Neutrophil (primary cell): Measurements from ENCODE around the gene CHMP2B.
A peak's percentile ranks its signal among the peaks of the same experiment; 100 is the strongest.
"Not testable (repeated sequence)": the region's sequence is repeated elsewhere in the genome, so short reads cannot be mapped to it uniquely, and the experiment has no call there.

ENCODE experiments used
- H3K27ac ChIP-seq: fragments of 200-600 bp; sonication (generic); 2 replicates; pipeline ENCODE4 v1.5.1; 2016; ENCODE audit warnings: mild to moderate bottlenecking, moderate library complexity
- H3K27me3 ChIP-seq: fragments of 200-600 bp; sonication (generic); 2 replicates; pipeline ENCODE4 v1.6.0; 2016; ENCODE audit warnings: mild to moderate bottlenecking
- H3K36me3 ChIP-seq: fragments of 200-600 bp; sonication (generic); 2 replicates; pipeline ENCODE4 v1.5.1; 2017
- H3K4me1 ChIP-seq, 2 experiments: fragments of 200-600 bp in 1 of 2; sonication (generic) in 1 of 2; 1 replicate in 1 of 2; 2 replicates in 1 of 2; pipeline versions ENCODE4 v1.5.1 to v1.6.1; 2013 to 2016; ENCODE audit warnings: low read depth in 1 of 2, low read length in 1 of 2, mild to moderate bottlenecking in 1 of 2, moderate library complexity in 1 of 2; ENCODE audit not compliant: control insufficient read depth in 1 of 2, insufficient read depth in 1 of 2
- H3K4me3 ChIP-seq, 2 experiments: fragments of 200-600 bp in 1 of 2; sonication (generic) in 1 of 2; 1 replicate in 1 of 2; 2 replicates in 1 of 2; pipeline ENCODE4 v1.5.1; 2013 to 2016; ENCODE audit warnings: low read depth in 1 of 2, low read length in 1 of 2, mild to moderate bottlenecking in 1 of 2, moderate library complexity in 1 of 2
- H3K9me3 ChIP-seq: fragments of 200-600 bp; sonication (generic); 2 replicates; pipeline ENCODE4 v1.5.1; 2016
- TF ChIP-seq, protein P1 (sequence below): fragments of 200-600 bp; sonication (generic); IDR thresholded peaks from 2 replicates; pipeline ENCODE4 v1.5.1; 2016; ENCODE audit warnings: antibody characterized with exemption

CHMP2B gene

DNA sequence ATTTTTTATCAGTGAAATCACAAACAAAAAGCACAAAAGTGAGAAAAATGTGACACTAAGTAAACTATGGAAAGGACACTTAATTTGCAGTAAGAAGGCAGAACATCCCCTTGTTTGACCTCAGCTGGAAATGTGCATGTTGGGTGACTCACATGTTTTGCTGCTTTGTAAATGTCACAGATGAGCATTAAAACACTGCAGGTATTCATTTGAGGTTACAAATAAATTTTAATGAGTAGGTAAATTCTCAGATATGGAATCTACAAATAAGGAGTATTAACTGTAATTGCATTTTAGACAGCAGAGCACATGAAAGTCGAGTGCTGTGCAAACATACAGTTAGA, 20.3 kb downstream of the CHMP2B start:
- H3K4me1 ChIP-seq = peaks cover 0 to 7% of the 10 kb centered on the region in 2 experiments
- H3K4me3 ChIP-seq = no peak overlapping the region
- peaks cover 44% of the 10 kb centered on the region for H3K36me3 ChIP-seq
- H3K27me3 ChIP-seq = no peaks in the 10 kb centered on the region
- H3K27ac ChIP-seq = no peak overlapping the region
- TF ChIP-seq, protein P1, sequence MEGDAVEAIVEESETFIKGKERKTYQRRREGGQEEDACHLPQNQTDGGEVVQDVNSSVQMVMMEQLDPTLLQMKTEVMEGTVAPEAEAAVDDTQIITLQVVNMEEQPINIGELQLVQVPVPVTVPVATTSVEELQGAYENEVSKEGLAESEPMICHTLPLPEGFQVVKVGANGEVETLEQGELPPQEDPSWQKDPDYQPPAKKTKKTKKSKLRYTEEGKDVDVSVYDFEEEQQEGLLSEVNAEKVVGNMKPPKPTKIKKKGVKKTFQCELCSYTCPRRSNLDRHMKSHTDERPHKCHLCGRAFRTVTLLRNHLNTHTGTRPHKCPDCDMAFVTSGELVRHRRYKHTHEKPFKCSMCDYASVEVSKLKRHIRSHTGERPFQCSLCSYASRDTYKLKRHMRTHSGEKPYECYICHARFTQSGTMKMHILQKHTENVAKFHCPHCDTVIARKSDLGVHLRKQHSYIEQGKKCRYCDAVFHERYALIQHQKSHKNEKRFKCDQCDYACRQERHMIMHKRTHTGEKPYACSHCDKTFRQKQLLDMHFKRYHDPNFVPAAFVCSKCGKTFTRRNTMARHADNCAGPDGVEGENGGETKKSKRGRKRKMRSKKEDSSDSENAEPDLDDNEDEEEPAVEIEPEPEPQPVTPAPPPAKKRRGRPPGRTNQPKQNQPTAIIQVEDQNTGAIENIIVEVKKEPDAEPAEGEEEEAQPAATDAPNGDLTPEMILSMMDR = no peak
- no peaks in the 10 kb centered on the region for H3K9me3 ChIP-seq

DNA sequence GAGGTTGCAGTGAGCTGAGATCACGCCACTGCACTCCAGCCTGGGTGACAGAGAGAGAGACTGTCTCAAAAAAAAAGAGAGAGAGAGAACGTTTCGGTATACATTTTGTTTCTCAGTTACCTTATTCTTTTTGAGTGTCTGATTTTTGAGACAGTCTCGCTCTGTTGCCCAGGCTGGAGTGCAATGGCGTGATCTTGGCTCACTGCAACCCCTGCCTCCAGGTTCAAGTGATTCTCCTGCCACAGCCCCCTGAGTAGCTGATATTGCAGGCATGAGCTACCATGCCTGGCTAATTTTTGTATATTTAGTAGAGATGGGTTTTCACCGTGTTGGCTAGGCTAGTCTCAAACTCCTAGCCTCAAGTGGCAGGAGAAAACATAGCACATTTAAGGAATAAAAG, 21.1 kb downstream of the CHMP2B start:
- not testable (repeated sequence) for H3K27me3 ChIP-seq, H3K4me1 ChIP-seq, H3K27ac ChIP-seq, H3K9me3 ChIP-seq, H3K4me3 ChIP-seq
- H3K36me3 ChIP-seq = peaks cover 46% of the 10 kb centered on the region

DNA sequence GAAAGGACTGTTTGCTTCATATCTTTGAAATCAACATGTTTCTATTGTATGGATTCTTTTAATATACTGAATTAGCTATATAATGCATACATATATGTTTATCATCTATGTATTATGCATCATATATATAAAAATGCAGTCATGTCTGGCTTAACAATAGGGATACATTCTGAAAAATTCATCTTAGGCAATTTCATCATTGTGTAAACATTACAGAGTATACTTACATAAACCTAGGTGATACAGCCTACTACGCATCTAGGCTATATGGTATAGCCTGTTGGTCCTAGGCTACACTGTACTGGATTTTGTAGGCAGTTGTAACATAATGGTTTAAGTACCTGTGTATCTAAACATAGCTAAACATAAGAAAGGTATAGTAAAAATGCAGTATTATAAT, 21.7 kb downstream of the CHMP2B start:
- Histone ChIP-seq H3K4me3 (no peak overlapping the region), H3K36me3 (peaks cover 52% of the 10 kb centered on the region), H3K27ac (no peak overlapping the region), H3K9me3 (no peaks in the 10 kb centered on the region), H3K27me3 (no peaks in the 10 kb centered on the region), H3K4me1 (peaks cover 0 to 7% of the 10 kb centered on the region in 2 experiments)
- TF ChIP-seq, protein P1 = no peak

DNA sequence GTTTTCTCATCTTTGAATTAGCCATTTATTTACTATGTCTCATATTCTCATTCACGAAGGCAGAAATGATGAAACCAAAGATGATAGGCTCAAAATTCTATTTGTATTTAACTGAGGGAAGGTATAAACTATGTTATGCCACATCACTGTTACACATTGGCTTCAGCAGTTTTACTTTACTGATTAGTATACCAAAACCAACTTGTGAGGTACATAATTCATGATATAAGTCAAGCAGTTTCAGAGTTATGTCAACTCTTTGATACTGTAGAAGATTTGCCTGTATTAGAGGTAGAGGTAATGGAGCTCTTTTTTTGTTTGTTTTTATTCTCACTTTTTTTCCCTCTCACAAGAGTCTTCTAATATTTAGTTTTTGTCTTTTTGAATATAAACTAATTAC, 22.9 kb downstream of the CHMP2B start:
- Histone ChIP-seq H3K9me3 (no peaks in the 10 kb centered on the region), H3K4me1 (peaks cover 0 to 7% of the 10 kb centered on the region in 2 experiments), H3K4me3 (no peak overlapping the region), H3K27me3 (no peaks in the 10 kb centered on the region), H3K27ac (no peak overlapping the region), H3K36me3 (peaks cover 63% of the 10 kb centered on the region)
- TF ChIP-seq, protein P1 = no peak

- no peak overlapping the region for H3K27ac ChIP-seq
- no peaks in the 10 kb centered on the region for H3K27me3 ChIP-seq
- TF ChIP-seq, protein P1 = peak; percentile 49
- H3K9me3 ChIP-seq = no peaks in the 10 kb centered on the region
- H3K4me1 ChIP-seq = no peaks in the 10 kb centered on the region
- no peak overlapping the region for H3K4me3 ChIP-seq
- H3K36me3 ChIP-seq = peaks cover 11% of the 10 kb centered on the region
Observed at GRCh38 chr3:87260270-87260669, 33.2 kb downstream of the CHMP2B start.

DNA sequence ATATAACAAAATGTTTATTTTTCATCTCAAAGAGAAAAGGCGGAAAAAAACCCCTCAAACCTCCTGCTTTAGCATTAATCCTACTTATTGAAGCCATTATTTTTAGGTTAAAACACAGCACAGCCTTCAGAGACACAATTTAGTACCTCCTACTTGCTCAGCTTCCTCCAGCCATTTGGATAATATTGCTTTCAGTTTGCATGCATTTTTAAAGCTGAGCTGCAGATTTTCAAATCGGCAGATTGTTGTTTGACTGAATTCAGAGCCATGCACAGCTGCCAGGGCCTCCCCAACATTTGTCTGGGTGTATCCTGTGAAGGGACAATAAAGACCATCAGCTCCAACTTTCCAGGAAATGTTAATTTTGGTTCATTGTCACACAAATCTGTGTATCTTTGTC, 34.8 kb downstream of the CHMP2B start:
- Histone ChIP-seq H3K9me3 (no peaks in the 10 kb centered on the region), H3K27me3 (no peaks in the 10 kb centered on the region), H3K4me1 (no peaks in the 10 kb centered on the region), H3K27ac (no peak overlapping the region), H3K4me3 (no peak overlapping the region), H3K36me3 (peaks cover under 1% of the 10 kb centered on the region)
- TF ChIP-seq, protein P1 = no peak
